ENCODE results near the gene SPAG6.

DNA sequence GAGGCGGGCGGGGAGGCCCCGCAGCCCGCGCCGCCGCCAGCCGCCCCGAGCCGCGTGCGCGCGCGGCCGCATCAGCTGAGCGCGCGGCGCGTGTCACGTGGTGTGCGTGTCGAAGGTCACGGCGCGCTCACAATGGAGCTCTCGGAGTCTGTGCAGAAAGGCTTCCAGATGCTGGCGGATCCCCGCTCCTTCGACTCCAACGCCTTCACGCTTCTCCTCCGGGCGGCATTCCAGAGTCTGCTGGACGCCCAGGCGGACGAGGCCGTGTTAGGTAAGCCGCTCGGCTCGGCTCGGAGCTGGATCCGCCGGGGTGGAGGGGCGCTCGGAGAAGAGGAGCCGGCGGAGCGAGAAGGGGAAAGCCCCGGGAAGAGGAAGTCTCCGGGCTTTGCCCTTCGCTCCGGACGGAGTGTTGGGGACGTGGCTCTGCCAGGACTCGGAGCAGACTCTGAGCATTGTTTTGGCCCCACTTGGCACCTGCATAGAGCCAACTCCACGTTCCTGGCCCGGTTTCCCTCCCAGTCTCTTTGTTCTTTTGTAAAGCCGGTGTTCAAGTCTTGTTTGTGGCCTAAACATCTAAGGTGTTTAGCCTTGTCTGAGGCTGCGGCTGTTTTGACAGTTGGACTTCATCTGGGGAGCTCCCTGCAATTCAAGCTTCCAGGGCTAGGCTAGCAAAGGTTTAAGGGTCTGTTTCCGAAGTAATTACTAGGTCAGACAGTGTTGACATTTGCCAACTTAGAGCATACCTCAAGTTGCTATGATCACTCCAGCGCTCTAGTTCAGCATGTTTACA is 28.8 kb upstream of the SPAG6 start, which contains the start of gene COMMD3:
- TF ChIP-seq TAF1 (IDR thresholded peaks at IDR 0.05; ENCODE audit: low read depth, low read length) (peak; percentile 70), POLR2A (IDR thresholded peaks at IDR 0.05; ENCODE audit: low read depth, low read length) (peak; percentile 84), POLR2AphosphoS5 (IDR thresholded peaks at IDR 0.05; ENCODE audit: low read depth, low read length) (peak; percentile 85), PAX5 (IDR thresholded peaks at IDR 0.05; ENCODE audit: insufficient read depth, low read length, severe bottlenecking) (no peak), SPI1 (IDR thresholded peaks at IDR 0.05; ENCODE audit: low read depth, low read length) (peak; percentile 78), POU2F2 (IDR thresholded peaks at IDR 0.05; ENCODE audit: low read depth, low read length) (no peak)

All from GM12891 (cell line).